AG04450 (cell line): ENCODE data around the gene TGFBR3. TPM values are rescaled to one million over a fixed set of nuclear protein-coding genes. Genes with fewer than 3 reads are reported as not detected.

Experiments
- CTCF ChIA-PET: fragments of 300-600, 350-600 bp; formaldehyde crosslinking; extraction: SDS; loops from one replicate; lab custom pipeline; 2022; ENCODE audit warnings: antibody characterized with exemption, inconsistent platforms; lab: Charles Lee
- POLR2A ChIA-PET: fragments of 350-600 bp; formaldehyde crosslinking; extraction: SDS; loops from one replicate; lab custom pipeline; 2021; ENCODE audit warnings: antibody characterized with exemption, inconsistent platforms; lab: Yijun Ruan, JAX
- DNase-seq: peaks from one replicate; pipeline ENCODE4 v3.0.0-alpha.2; 2011; ENCODE audit warnings: low read depth, low spot score
- H3K27ac ChIP-seq: one replicate; pipeline ENCODE4 v1.5.1; 2012; ENCODE audit warnings: low read depth, low read length, control low read depth
- H3K27me3 ChIP-seq: one replicate; pipeline ENCODE4 v1.6.0; 2012; ENCODE audit warnings: low read length; ENCODE audit not compliant: control insufficient read depth, insufficient read depth
- H3K4me3 ChIP-seq: 2 replicates; pipeline ENCODE4 v1.5.1; 2011; ENCODE audit warnings: mild to moderate bottlenecking, low read depth, low read length, control low read depth
- H3K9me3 ChIP-seq: 2 replicates; pipeline ENCODE4 v1.5.1; 2012; ENCODE audit warnings: low read length; ENCODE audit not compliant: control insufficient read depth, insufficient read depth
- polyA plus RNA-seq: library from polyadenylated mRNA; depleted of rRNA; stranded (reverse); fragments of >200 nt; gene quantifications from 2 replicates; pipeline ENCODE4 v1.2.3, GENCODE V29; 2011
- TF ChIP-seq, protein P1 (sequence below): IDR thresholded peaks from 2 replicates; pipeline ENCODE4 v1.5.1; 2011; ENCODE audit warnings: low read depth, low read length, control low read depth, inconsistent platforms

Gene TGFBR3
- polyA plus RNA-seq, 1 experiment: 36.5 TPM

DNA sequence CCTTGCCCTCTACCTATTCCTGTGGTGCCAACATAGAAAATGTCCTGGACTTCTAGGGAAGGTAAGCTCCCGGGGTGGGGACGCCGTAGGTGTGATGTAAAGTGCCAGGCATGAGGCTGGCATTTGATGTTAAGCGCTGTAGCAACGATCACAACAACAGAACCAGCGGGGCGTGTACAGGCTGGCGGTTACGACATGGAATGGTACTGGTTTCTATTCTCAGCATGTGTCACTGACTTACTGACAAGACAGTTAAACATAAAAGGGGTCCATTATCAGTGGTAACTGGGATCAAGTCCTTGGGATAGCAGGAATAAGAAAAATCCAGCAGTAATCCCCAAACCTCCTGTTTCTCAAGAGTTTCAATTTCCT is 58.9 kb downstream of the TGFBR3 start:
- Histone ChIP-seq H3K27me3 (no peaks in the 10 kb centered on the region), H3K27ac (no peak overlapping the region), H3K9me3 (no peaks in the 10 kb centered on the region), H3K4me3 (no peak overlapping the region)
- no peak for DNase-seq
- CTCF ChIA-PET: no interaction called here
- POLR2A ChIA-PET: no interaction called here
- TF ChIP-seq, protein P1, sequence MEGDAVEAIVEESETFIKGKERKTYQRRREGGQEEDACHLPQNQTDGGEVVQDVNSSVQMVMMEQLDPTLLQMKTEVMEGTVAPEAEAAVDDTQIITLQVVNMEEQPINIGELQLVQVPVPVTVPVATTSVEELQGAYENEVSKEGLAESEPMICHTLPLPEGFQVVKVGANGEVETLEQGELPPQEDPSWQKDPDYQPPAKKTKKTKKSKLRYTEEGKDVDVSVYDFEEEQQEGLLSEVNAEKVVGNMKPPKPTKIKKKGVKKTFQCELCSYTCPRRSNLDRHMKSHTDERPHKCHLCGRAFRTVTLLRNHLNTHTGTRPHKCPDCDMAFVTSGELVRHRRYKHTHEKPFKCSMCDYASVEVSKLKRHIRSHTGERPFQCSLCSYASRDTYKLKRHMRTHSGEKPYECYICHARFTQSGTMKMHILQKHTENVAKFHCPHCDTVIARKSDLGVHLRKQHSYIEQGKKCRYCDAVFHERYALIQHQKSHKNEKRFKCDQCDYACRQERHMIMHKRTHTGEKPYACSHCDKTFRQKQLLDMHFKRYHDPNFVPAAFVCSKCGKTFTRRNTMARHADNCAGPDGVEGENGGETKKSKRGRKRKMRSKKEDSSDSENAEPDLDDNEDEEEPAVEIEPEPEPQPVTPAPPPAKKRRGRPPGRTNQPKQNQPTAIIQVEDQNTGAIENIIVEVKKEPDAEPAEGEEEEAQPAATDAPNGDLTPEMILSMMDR: no peak

DNA sequence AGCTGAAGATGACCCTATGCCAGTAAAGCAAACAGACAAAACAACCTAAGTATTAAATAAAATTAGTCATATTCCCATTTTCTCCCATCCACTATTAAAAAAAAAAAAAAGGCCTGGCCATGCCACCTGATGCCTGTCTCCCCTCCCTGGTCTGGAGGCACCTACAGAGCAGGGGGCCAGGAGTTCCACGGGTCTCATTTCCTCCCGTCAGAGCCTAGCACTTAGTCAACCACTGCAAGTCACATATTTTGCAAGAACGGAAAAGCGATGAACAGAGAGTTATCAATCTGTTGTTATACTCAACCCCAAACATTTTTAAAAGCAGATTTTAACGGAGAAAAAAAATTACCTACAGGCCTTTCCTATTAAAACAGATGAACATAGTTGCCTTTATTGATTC is 59.3 kb downstream of the TGFBR3 start:
- H3K9me3 ChIP-seq: no peaks in the 10 kb centered on the region
- H3K27ac ChIP-seq: no peak overlapping the region
- no peak overlapping the region for H3K4me3 ChIP-seq
- TF ChIP-seq, protein P1: no peak
- CTCF ChIA-PET: no interaction called here
- POLR2A ChIA-PET: interaction anchor here (0.7 kb wide), 1 partner anchor 303 kb away, joined by 7 read pairs; no protein-coding TSS in a partner anchor
- H3K27me3 ChIP-seq: no peaks in the 10 kb centered on the region
- DNase-seq: no peak

DNA sequence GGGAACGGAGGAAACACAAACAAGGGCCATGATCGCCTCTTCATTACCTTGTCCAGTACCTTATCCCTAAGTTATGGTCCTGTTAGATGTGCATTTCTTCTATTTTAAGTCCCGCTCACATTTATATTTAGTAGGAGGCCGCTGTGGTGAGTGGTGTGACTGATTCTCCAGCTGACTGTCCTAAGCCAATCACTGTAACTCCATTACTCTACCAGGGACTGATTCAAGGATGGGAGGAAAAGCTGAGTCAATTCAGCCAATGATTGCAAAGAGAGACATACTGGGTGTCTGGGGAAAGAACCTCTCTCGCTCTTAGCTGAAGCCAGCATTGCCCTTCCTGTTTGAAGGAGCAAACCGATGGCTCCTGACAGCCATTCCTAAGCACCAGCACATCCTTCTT is 59.7 kb downstream of the TGFBR3 start:
- H3K9me3 ChIP-seq: no peaks in the 10 kb centered on the region
- H3K27me3 ChIP-seq: no peaks in the 10 kb centered on the region
- H3K4me3 ChIP-seq: no peak overlapping the region
- ChIA-PET CTCF (no interaction called here), POLR2A (interaction anchor here (0.7 kb wide), 1 partner anchor 303 kb away, joined by 7 read pairs; no protein-coding TSS in a partner anchor)
- TF ChIP-seq, protein P1: no peak
- H3K27ac ChIP-seq: no peak overlapping the region
- DNase-seq: no peak

DNA sequence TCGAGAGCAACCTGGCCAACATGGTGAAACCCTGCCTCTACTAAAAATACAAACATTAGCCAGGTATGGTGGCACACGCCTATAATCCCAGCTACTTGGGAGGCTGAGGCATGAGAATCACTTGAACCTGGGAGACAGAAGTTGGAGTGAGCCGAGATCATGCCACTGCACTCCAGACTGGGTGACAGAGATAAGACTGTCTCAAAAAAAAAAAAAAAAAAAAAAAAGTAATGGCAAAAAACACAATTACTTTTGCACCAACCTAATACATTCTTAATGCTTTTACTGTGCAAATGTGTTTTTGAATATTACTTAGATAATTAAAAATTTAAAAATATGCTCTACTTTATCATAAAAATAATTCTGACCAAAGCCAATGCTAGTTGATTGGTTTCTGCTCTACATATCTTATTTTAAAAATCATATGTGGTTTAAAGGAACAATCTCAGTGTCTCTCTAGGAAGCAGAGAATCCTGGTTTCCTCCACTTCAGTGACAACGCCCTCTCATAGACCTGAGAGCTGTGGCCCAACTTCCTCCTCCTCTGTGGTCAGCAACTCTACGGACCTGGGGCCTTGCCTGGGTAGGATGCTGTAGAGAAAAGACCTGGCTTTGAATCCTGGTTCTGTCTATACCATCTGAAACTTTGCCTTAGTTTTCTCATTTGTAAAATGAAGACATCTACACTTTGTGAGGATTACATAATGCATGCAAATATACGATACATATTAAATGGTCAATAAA is 64.7 kb downstream of the TGFBR3 start:
- Histone ChIP-seq H3K27me3 (no peaks in the 10 kb centered on the region), H3K27ac (no peak overlapping the region), H3K9me3 (no peaks in the 10 kb centered on the region), H3K4me3 (no peak overlapping the region)
- TF ChIP-seq, protein P1: no peak
- no peak for DNase-seq
- POLR2A ChIA-PET: no interaction called here
- CTCF ChIA-PET: no interaction called here

DNA sequence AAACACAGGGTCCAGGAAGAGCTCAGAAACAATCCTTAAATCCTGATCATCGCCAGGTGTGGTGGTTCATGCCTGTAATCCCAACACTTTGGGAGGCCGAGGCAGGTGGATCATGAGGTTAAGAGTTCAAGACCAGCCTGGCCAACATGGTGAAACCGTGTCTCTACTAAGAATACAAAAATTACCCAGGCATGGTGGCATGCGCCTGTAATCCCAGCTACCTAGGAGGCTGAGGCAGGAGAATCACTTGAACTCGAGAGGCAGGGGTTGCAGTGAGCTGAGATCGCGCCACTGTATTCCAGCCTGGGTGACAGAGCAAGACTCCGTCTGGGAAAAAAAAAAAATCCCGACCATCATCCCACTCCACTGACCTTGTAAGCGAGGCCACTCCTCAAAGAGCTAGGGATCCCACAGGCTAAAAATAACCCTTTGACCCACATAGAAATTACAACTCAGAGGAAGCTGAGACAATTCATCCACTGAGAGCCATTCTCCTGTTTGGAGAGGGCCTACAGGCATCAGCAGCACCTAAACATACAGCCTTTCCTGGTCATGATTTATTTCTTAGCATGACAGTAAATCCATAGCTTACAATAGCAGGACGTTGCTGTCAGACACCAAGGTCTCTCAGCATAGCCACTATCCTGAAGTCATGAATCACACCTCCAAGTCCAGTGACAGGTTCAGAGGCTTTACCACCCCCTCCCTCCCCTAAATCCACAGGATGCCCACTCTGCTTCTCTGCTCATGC is 66.7 kb downstream of the TGFBR3 start:
- TF ChIP-seq, protein P1: no peak
- H3K27ac ChIP-seq: no peak overlapping the region
- no peaks in the 10 kb centered on the region for H3K27me3 ChIP-seq
- CTCF ChIA-PET: interaction anchor here (1.0 to 2.5 kb wide), 2 partner anchors 11 to 307 kb away, joined by 6 to 7 read pairs; no protein-coding TSS in a partner anchor
- POLR2A ChIA-PET: interaction anchor here (1.0 kb wide), 1 partner anchor 26 kb away, joined by 3 read pairs; no protein-coding TSS in a partner anchor
- DNase-seq: no peak
- no peaks in the 10 kb centered on the region for H3K9me3 ChIP-seq
- H3K4me3 ChIP-seq: no peak overlapping the region
